ENCODE data around the gene STMN1. TPM values are rescaled to one million over a fixed set of nuclear protein-coding genes. Genes with fewer than 3 reads are reported as not detected.

STMN1 gene
- total and polyA plus RNA-seq, 2 experiments from 2014 or later = 227 to 1,890 TPM

- TF ChIP-seq ZNF462 (CRISPR knock-in tag; IDR thresholded peaks at IDR 0.05) (no peak), POLR2AphosphoS5 (IDR thresholded peaks at IDR 0.05; ENCODE audit: low read depth) (no peak), NANOG (IDR thresholded peaks at IDR 0.05; ENCODE audit: borderline replicate concordance) (no peak), EZH2 (IDR thresholded peaks at IDR 0.05; ENCODE audit: low read depth, unreplicated experiment) (no peak), CTCF (conservative IDR thresholded peaks at IDR 0.05; ENCODE audit: low read depth in 2 of 2) (no peak), ZNF114 (CRISPR knock-in tag; IDR thresholded peaks at IDR 0.05) (no peak), ZNF331 (CRISPR knock-in tag; IDR thresholded peaks at IDR 0.05; ENCODE audit: low read depth) (no peak), JUNB (IDR thresholded peaks at IDR 0.05; ENCODE audit: unreplicated experiment) (no peak), STAT1 (IDR thresholded peaks at IDR 0.05; ENCODE audit: unreplicated experiment) (no peak), EZH2phosphoT487 (IDR thresholded peaks at IDR 0.05; ENCODE audit: unreplicated experiment) (no peak)
These were observed 2.2 kb downstream of the STMN1 start (continued) for GRCh38 chr1:25903986-25904385.

Data from GM23338 (cell line).